ENCODE data around the gene KAT2A.
A peak's percentile ranks its signal among the peaks of the same experiment; 100 is the strongest.

The KAT2A gene

DNA sequence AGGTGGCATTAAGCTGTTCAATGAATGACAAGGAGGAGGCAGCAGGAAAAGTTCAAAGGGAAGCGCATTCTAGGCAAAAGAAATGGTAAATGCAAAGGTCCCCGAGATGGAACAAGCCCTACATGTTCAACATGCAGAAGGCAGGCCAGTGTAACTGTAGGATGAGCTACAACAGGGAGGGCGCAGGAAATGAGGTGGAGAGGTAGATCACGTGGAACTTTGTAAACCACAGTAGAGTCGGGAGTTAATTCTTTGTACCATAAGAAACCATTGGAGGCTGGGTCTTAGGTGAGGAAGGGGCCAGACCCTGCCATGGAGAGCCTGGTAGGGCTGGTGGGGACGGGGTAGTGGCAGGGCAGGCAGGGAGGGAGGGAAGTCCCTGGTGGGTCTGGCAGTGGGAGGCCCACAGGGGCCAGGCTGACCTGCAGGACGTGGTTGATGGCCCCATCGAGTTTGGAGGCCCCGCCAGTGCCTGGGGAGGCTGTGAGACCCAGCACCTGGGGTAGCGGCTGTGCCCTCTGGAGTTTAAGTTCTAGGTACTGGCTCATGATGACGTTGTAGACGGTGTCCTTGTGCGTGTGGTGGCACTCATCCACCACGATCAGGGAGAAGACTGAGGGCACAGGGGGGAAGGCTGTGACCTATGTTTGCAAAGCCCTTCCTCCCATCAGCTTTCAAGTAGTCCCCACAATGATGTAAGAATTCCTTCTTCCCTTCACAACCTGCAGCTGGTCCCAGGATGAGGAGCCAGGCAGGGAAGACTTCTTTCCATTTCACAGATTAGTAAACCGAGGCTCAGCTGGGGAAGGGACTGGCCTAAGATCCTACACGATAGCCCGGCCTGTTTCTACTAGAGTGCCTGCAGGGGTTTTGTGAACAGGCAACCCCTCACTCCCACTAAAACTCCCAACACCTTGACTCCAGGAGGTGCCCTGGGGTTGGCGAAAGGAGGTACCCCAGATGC lies 10.6 kb downstream of the KAT2A start:
- ChIA-PET CTCF (interaction anchor here (0.5 to 1.0 kb wide), 4 partner anchors 9 to 656 kb away, joined by 3 read pairs; no protein-coding TSS in a partner anchor), POLR2A (ENCODE audit: low non-redundant PET) (interaction anchor here (0.6 to 1.2 kb wide), 2 partner anchors 10 to 96 kb away, joined by 4 to 9 read pairs; no protein-coding TSS in a partner anchor)
- TF ChIP-seq, protein P1, sequence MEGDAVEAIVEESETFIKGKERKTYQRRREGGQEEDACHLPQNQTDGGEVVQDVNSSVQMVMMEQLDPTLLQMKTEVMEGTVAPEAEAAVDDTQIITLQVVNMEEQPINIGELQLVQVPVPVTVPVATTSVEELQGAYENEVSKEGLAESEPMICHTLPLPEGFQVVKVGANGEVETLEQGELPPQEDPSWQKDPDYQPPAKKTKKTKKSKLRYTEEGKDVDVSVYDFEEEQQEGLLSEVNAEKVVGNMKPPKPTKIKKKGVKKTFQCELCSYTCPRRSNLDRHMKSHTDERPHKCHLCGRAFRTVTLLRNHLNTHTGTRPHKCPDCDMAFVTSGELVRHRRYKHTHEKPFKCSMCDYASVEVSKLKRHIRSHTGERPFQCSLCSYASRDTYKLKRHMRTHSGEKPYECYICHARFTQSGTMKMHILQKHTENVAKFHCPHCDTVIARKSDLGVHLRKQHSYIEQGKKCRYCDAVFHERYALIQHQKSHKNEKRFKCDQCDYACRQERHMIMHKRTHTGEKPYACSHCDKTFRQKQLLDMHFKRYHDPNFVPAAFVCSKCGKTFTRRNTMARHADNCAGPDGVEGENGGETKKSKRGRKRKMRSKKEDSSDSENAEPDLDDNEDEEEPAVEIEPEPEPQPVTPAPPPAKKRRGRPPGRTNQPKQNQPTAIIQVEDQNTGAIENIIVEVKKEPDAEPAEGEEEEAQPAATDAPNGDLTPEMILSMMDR (conservative IDR thresholded peaks at IDR 0.05; ENCODE audit: low read depth): no peak
- no peak for DNase-seq (ENCODE audit: low spot score)
- H3K27ac ChIP-seq: peak overlapping the region; percentile 90

DNA sequence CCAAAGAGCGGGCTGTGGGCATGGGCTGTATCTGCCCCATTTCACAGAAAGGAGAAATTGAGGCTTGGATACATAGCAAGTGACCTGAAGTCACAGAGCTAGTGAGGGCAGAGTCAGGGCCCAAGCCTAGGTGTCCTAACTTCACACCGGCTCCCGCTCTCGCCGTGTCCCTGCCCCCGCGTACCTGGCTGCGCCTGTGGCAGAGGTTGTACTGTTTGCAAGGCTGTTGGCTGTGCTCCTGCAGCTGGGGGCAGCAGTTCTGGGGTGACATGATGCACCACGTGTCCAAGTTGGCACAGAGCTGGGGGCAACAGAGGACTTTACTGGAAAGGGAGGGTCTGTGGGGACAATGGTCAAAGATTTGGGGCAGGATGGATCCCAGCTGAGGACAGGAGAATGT lies 12.1 kb downstream of the KAT2A start:
- ChIA-PET CTCF (interaction anchor here (0.6 kb wide), 1 partner anchor 31 kb away, joined by 9 read pairs; no protein-coding TSS in a partner anchor), POLR2A (ENCODE audit: low non-redundant PET) (interaction anchor here (0.7 kb wide), 1 partner anchor 84 kb away, joined by 3 read pairs; no protein-coding TSS in a partner anchor)
- TF ChIP-seq, protein P1 (conservative IDR thresholded peaks at IDR 0.05; ENCODE audit: low read depth): no peak
- DNase-seq (ENCODE audit: low spot score): no peak
- H3K27ac ChIP-seq: peak overlapping the region; percentile 48

DNA sequence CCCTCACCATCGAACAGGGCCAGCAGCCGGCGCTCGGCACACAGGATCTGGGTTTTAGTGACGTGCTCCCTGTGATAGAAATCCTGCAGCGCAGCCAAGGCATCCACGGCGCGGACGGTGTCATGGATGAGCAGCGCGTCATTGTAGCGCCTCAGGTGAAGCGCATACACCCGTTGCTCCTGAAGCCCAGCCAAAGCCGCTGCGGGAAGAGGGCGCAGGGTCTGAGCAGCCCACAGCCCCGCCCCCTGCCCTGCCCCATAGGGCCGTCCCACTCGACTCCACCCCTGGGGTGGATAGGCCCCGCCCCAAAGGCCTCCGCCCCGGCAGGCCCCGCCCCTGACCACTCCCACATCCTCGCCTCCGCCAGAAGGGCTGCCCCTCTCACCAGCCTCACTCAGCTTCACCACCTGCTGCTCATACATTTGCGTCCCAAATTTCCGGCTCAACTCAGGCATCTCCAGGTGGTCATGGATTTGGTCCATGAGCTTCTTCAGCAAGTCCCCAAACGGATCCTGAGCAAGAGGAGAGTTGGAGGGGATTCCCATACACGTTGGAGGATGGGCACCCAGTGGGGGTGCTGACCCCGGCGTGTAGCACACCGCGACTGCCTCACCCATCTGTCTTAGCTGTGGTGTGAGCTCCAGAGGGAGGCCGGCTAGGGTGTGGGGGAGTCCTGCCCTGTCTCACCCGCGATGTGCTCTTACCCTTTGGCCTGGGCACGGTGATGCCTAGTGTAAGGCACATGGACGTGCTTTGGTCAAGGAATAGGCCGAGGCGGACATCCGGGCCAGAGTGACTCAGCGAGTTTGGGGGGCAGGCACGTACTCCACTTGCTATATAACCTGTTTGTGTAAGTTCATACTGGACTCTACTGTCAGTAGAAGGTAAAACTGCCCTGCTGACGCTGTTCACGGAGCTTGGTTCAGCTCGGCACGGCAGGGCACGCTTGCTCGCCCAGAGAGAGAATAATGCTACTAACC lies 13.3 kb downstream of the KAT2A start:
- ChIA-PET POLR2A (ENCODE audit: low non-redundant PET) (no interaction called here), CTCF (interaction anchor here (0.6 to 1.1 kb wide), 2 partner anchors 35 to 84 kb away, joined by 3 to 5 read pairs; no protein-coding TSS in a partner anchor)
- DNase-seq (ENCODE audit: low spot score): peak; percentile 94
- TF ChIP-seq, protein P1 (conservative IDR thresholded peaks at IDR 0.05; ENCODE audit: low read depth): no peak
- H3K27ac ChIP-seq: peak overlapping the region; percentile 48

DNA sequence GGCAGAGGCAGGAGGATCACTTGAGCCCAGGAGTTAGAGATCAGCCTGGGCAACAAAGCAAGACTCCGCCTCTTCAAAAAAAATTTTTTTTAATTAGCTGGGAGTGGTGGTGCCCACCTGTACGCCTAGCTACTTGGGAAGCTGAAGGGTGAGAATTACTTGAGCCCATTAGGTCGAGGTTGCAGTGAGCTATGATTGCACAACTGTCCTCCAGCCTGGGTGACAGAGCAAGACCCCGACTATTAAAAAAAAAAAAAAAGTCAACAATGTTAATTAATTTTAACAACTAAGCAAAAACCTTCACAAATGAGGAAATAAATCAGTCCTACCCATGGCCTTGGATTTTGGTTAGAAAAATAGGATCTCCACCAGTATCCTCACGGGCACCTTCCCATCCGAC lies 14.0 kb downstream of the KAT2A start:
- ChIA-PET CTCF (interaction anchor here (1.1 kb wide), 1 partner anchor 83 kb away, joined by 3 read pairs; no protein-coding TSS in a partner anchor), POLR2A (ENCODE audit: low non-redundant PET) (no interaction called here)
- no peak for DNase-seq (ENCODE audit: low spot score)
- TF ChIP-seq, protein P1 (conservative IDR thresholded peaks at IDR 0.05; ENCODE audit: low read depth): no peak
- peak overlapping the region; percentile 48; the same call in 1 of the 2 replicates for H3K27ac ChIP-seq

DNA sequence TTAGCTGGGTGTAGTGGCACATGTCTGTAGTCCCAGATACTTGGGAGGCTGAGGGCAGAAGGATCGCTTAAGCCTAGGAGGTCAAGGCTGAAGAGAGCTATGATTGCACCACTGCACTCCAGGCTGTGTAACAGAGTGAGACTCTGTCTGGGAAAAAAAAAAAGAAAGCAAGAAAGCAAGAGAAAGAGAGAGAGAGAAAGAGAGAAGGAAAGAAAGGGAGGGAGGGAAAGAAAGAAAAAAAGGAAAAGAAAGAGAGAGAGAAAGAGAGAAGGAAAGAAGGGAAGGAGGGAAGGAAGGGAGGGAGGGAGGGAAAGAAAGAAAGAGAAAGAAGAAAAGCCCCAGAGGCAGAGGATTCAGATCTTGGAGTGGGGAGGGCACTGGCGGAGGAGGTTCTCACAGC lies 15.2 kb downstream of the KAT2A start:
- TF ChIP-seq, protein P1 (conservative IDR thresholded peaks at IDR 0.05; ENCODE audit: low read depth): no peak
- POLR2A ChIA-PET (ENCODE audit: low non-redundant PET): no interaction called here
- H3K27ac ChIP-seq: no peak overlapping the region
- CTCF ChIA-PET: interaction anchor here (0.7 kb wide), 1 partner anchor 421 kb away, joined by 3 read pairs; no protein-coding TSS in a partner anchor
- no peak for DNase-seq (ENCODE audit: low spot score)

Data from RWPE1 (cell line).